GM21825 (cell line): Measurements from ENCODE around the gene APEH.

Experiments
- ATAC-seq: cut with Tn5 transposase; IDR thresholded peaks from one replicate; pipeline ENCODE4 v1.9.1; 2021; ENCODE audit warnings: mild to moderate bottlenecking, moderate library complexity; ENCODE audit not compliant: unreplicated experiment

Gene APEH

GRCh38 chr3:49650177-49650576 lies 24.0 kb upstream of the APEH start:
- no peak for ATAC-seq

- no peak for ATAC-seq
Measured at GRCh38 chr3:49650637-49651036, 23.5 kb upstream of the APEH start.

DNA sequence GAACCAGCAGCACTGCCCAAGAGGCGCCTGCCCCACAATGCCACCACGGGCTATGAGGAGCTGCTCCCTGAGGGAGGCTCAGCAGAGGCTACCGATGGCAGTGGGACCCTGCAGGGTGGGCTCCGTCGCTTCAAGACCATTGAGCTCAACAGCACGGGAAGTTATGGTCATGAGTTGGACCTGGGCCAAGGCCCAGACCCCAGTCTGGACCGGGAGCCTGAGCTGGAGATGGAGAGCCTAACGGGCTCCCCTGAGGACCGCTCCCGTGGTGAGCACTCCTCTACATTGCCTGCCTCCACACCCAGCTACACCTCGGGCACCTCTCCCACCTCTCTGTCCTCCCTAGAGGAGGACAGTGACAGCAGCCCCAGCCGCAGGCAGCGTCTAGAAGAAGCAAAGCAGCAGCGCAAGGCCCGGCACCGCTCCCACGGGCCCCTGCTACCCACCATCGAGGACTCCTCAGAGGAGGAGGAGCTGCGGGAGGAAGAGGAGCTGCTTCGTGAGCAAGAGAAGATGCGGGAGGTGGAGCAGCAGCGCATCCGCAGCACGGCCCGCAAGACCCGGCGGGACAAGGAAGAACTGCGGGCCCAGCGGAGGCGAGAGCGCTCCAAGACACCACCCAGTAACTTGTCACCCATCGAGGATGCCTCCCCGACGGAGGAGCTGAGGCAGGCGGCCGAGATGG lies 21.8 kb upstream of the APEH start:
- no peak for ATAC-seq

GRCh38 chr3:49652903-49653415 lies 21.2 kb upstream of the APEH start:
- no peak for ATAC-seq

DNA sequence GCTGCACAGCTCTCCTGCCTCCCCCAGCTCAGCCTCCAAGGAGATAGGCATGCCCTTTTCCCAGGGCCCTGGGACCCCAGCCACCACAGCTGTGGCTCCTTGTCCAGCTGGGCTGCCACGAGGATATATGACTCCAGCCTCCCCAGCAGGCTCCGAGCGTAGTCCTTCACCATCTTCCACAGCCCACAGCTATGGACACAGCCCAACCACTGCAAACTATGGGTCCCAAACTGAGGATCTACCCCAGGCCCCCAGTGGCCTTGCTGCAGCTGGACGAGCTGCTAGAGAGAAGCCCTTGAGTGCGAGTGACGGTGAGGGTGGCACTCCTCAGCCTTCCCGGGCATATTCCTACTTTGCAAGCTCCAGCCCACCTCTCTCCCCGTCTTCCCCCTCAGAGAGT lies 20.5 kb upstream of the APEH start:
- ATAC-seq: no peak

DNA sequence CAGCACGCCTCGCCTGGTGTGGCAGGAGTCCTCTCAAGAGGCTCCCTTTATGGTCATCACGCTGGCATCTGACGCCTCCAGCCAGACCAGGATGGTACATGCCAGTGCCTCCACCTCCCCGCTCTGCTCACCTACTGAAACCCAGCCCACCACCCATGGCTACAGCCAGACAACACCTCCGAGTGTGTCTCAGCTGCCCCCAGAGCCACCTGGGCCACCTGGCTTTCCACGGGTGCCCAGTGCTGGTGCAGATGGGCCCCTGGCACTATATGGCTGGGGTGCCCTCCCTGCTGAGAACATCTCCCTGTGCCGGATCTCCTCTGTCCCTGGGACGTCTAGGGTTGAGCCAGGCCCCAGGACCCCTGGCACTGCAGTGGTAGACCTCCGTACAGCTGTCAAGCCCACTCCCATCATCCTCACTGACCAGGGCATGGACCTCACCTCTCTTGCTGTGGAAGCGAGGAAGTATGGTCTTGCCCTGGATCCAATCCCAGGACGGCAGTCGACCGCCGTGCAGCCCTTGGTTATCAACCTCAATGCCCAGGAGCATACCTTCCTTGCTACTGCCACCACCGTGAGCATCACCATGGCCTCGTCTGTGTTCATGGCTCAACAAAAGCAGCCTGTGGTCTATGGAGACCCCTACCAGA lies 19.9 kb upstream of the APEH start:
- ATAC-seq: no peak

GRCh38 chr3:49654955-49655556 lies 19.1 kb upstream of the APEH start:
- ATAC-seq: no peak

- no peak for ATAC-seq
Measured at GRCh38 chr3:49655731-49656285, 18.3 kb upstream of the APEH start.

- no peak for ATAC-seq
Measured at GRCh38 chr3:49656541-49657112, 17.5 kb upstream of the APEH start.

DNA sequence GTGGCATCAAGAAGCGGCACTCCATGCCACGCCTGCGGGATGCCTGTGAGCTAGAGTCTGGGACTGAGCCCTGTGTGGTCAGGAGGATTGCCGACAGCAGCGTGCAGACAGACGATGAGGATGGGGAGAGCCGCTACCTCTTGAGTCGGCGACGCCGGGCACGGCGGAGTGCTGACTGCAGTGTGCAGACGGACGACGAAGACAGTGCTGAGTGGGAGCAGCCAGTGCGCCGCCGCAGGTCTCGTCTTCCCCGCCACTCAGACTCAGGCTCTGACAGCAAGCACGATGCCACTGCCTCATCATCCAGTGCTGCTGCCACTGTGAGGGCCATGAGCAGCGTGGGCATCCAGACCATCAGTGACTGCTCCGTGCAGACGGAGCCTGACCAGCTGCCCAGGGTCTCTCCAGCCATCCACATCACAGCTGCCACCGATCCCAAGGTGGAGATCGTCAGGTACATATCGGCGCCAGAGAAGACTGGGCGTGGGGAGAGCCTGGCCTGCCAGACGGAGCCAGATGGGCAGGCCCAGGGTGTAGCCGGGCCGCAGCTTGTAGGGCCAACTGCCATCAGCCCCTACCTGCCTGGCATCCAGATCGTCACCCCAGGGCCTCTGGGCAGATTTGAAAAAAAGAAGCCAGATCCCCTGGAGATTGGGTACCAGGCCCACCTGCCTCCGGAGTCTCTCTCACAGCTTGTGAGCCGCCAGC lies 16.8 kb upstream of the APEH start:
- ATAC-seq: no peak

- ATAC-seq: no peak
Measured at GRCh38 chr3:49658711-49659110, 15.4 kb upstream of the APEH start.

DNA sequence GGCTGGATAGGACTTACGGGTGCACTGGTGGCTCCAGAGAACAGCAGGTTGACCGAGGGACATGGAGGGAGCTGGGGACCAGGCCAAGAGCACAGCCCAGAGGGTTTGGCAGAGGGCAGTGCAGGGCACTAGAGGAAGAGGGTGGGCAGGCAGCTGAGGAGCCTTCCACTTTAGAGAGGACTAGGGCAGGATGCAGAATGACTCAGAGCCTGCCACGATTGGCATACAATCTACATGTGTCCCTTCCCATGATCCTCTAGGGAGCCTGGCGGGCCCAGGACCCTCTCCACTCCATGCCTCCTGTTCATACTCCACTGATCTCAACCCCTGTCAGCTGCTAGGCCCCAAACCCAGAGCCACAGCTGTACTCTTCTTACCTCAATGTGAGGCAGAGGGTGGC lies 14.4 kb upstream of the APEH start:
- no peak for ATAC-seq

DNA sequence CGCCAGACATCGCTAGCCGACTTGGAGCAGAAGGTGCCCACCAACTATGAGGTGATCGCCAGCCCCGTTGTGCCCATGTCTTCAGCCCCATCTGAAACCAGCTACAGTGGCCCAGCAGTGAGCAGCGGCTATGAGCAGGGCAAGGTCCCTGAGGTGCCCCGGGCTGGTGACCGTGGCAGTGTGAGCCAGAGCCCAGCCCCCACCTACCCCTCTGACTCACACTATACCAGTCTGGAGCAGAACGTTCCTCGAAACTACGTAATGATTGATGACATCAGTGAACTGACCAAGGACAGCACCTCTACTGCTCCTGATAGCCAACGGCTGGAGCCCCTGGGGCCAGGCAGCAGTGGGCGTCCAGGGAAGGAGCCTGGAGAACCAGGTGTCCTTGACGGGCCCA lies 12.9 kb upstream of the APEH start:
- ATAC-seq: no peak

DNA sequence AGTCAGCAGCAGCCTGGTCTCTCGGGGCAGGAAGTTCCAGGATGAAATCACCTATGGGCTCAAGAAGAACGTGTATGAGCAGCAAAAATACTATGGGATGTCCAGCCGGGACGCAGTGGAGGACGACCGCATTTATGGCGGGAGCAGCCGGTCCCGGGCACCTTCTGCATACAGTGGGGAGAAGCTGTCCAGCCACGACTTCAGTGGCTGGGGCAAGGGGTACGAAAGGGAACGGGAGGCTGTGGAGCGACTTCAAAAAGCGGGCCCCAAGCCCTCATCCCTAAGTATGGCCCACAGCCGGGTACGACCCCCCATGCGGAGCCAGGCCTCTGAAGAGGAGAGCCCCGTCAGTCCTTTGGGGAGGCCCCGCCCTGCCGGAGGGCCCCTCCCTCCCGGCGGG lies 12.1 kb upstream of the APEH start:
- ATAC-seq: no peak

GRCh38 chr3:49662720-49663413 lies 11.3 kb upstream of the APEH start:
- ATAC-seq: no peak

DNA sequence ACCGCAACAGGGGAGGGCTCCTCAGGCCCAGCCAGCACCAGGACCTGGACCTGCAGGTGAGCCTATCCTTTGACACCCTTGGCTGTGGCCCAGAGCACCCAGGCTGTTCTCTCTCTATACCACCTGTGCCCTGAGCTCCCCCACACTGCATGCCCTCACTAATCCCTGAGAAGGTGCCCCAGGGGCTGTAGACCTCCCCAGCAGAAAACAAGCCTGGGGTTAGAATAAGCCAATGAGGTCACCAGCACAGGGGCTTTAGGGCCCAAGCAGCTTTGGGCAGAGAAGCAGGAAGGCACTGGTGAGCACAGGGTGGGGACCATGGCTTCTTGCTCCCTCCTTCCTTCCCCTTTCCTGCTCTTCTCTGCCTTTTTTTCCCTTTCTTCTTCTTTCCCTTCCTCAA lies 10.3 kb upstream of the APEH start:
- no peak for ATAC-seq

GRCh38 chr3:49664300-49664699 lies 9.9 kb upstream of the APEH start:
- ATAC-seq: no peak

DNA sequence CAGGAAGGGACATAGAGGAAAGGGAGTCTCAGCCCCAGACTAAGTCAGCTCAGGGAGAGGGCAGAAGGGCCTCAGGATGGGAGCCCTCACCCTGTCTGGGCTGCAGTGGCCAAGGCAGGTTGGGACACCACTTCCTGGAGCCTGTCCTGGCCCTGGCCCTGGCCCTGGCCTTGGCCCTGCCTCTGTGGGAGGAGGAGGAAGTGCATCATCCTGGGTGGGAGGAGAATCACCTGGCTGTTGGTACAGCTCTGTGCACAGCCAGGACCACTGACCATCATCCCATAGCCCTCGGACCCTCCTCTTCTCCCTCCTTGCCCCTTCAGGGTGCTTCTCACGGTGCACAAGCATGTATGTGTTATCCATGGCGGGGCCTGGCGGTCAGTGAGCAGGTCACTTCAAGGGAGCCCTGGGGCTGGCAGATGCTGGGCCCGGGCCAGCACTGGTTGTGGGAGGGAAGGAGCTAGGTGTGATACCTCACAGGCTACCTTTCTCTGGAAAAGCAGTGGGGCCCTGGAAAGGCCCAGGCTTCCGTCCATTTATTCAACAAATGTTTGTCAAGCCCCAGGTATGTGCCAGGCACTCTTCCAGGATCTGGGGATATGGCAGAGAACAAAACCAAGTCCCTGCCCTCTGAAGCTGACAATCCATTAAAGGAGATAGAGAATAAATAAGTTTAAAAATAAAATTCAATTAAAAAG lies 8.2 kb upstream of the APEH start:
- ATAC-seq: no peak

GRCh38 chr3:49666592-49666991 lies 7.6 kb upstream of the APEH start:
- no peak for ATAC-seq
